H1 (cell line): ENCODE measurements around the gene CUTC.

ENCODE experiments used
- BACH1 ChIP-seq: IDR thresholded peaks from 2 replicates; pipeline ENCODE4 v1.6.1; 2012; ENCODE audit warnings: low read length, improper control_type of control experiment
- CTCF ChIP-seq, 3 experiments: IDR thresholded peaks; 1 replicate in 2 of 3; 2 replicates in 1 of 3; pipeline versions ENCODE4 v1.5.1 to v1.6.1; 2011; ENCODE audit warnings: low read length in 3 of 3, mild to moderate bottlenecking in 3 of 3, inconsistent platforms in 2 of 3, low read depth in 1 of 3, moderate library complexity in 1 of 3; ENCODE audit not compliant: insufficient read depth in 1 of 3; ENCODE audit errors: control extremely low read depth in 1 of 3
- EP300 ChIP-seq, 2 experiments: IDR thresholded peaks; 1 replicate in 1 of 2; 2 replicates in 1 of 2; pipeline ENCODE4 v1.6.1; 2011 to 2012; ENCODE audit warnings: low read depth in 2 of 2, low read length in 2 of 2, mild to moderate bottlenecking in 2 of 2, borderline replicate concordance in 1 of 2, inconsistent platforms in 1 of 2, moderate library complexity in 1 of 2
- MAX ChIP-seq: IDR thresholded peaks from 2 replicates; pipeline ENCODE4 v1.6.1; 2012; ENCODE audit warnings: inconsistent platforms
- POLR2A ChIP-seq, 2 experiments: IDR thresholded peaks; 1 replicate in 1 of 2; 2 replicates in 1 of 2; pipeline ENCODE4 v1.6.1; 2011; ENCODE audit warnings: low read depth in 2 of 2, low read length in 2 of 2, mild to moderate bottlenecking in 2 of 2; ENCODE audit errors: control extremely low read depth in 1 of 2
- POLR2AphosphoS5 ChIP-seq: IDR thresholded peaks from 2 replicates; pipeline ENCODE4 v1.6.1; 2011; ENCODE audit warnings: low read depth, low read length
- SIX5 ChIP-seq: IDR thresholded peaks from 2 replicates; pipeline ENCODE4 v1.6.1; 2011; ENCODE audit warnings: mild to moderate bottlenecking, low read depth, low read length

GRCh38 chr10:99798031-99798430, 66.0 kb downstream of the CUTC start:
- no peak for TF ChIP-seq CTCF (IDR thresholded peaks at IDR 0.05; ENCODE audit: control extremely low read depth in 1 of 3, insufficient read depth in 1 of 3, low read depth in 1 of 3, low read length in 3 of 3)
- TF ChIP-seq EP300 (IDR thresholded peaks at IDR 0.05; ENCODE audit: borderline replicate concordance in 1 of 2, low read depth in 2 of 2, low read length in 2 of 2) = no peak
- no peak for TF ChIP-seq POLR2AphosphoS5
- TF ChIP-seq BACH1 = no peak
- TF ChIP-seq MAX = no peak
- TF ChIP-seq SIX5 = no peak
- TF ChIP-seq POLR2A (IDR thresholded peaks at IDR 0.05; ENCODE audit: control extremely low read depth in 1 of 2, low read depth in 2 of 2, low read length in 2 of 2) = no peak
